Mesothelial cell of epicardium (in vitro differentiated cells): ENCODE results near the gene SLC24A3. TPM values are rescaled to one million over a fixed set of nuclear protein-coding genes. Genes with fewer than 3 reads are reported as not detected.

Experiments used
- DNase-seq, 2 experiments: peaks; one replicate each; pipeline ENCODE4 v3.0.0; 2021; ENCODE audit warnings: low spot score in 2 of 2; ENCODE audit not compliant: unreplicated experiment in 2 of 2
- H3K27ac Mint-ChIP-seq: 2 replicates; pipeline ENCODE4 v1.8.0; 2021; ENCODE audit warnings: mixed read lengths
- H3K27me3 Mint-ChIP-seq: 2 replicates; pipeline ENCODE4 v1.8.0; 2021; ENCODE audit warnings: low read depth, mixed read lengths
- H3K36me3 Mint-ChIP-seq: 2 replicates; pipeline ENCODE4 v1.8.0; 2021; ENCODE audit warnings: mixed read lengths
- H3K4me1 Mint-ChIP-seq: 2 replicates; pipeline ENCODE4 v1.8.0; 2021; ENCODE audit warnings: mixed read lengths
- H3K4me3 Mint-ChIP-seq: 2 replicates; pipeline ENCODE4 v1.8.0; 2021; ENCODE audit warnings: mild to moderate bottlenecking, moderate library complexity, mixed read lengths
- H3K9me3 Mint-ChIP-seq: 2 replicates; pipeline ENCODE4 v1.8.0; 2021; ENCODE audit warnings: mixed read lengths
- CTCF ChIP-seq: fragments of 200-600 bp; sonication (generic); IDR thresholded peaks from one replicate; pipeline ENCODE4 v1.5.0; 2021; ENCODE audit warnings: antibody characterized with exemption; ENCODE audit not compliant: unreplicated experiment
- total RNA-seq: library from RNA; stranded (reverse); gene quantifications from 3 replicates; pipeline ENCODE4 v1.2.1, GENCODE V29; 2021

Gene SLC24A3
- total RNA-seq, 1 donor from 2014 or later, result 3.2 TPM

- Mint-ChIP-seq H3K36me3 (no peaks in the 10 kb centered on the region), H3K4me3 (no peak overlapping the region), H3K27ac (no peak overlapping the region), H3K4me1 (peaks cover 10% of the 10 kb centered on the region), H3K27me3 (peaks cover 12% of the 10 kb centered on the region), H3K9me3 (no peaks in the 10 kb centered on the region)
- DNase-seq, result no peak
- no peak for TF ChIP-seq CTCF
Measured at GRCh38 chr20:19244291-19244690, 31.8 kb downstream of the SLC24A3 start.

- DNase-seq, result no peak
- no peak overlapping the region for H3K27ac Mint-ChIP-seq
- no peaks in the 10 kb centered on the region for H3K36me3 Mint-ChIP-seq
- no peak for TF ChIP-seq CTCF
- H3K4me1 Mint-ChIP-seq, result peaks cover 11% of the 10 kb centered on the region
- H3K27me3 Mint-ChIP-seq, result peaks cover 2% of the 10 kb centered on the region
- no peaks in the 10 kb centered on the region for H3K9me3 Mint-ChIP-seq
- H3K4me3 Mint-ChIP-seq, result no peak overlapping the region
Measured at GRCh38 chr20:19249106-19249879, 36.9 kb downstream of the SLC24A3 start.

- no peaks in the 10 kb centered on the region for H3K36me3 Mint-ChIP-seq
- no peak for DNase-seq
- no peaks in the 10 kb centered on the region for H3K9me3 Mint-ChIP-seq
- H3K27me3 Mint-ChIP-seq, result peaks cover 2% of the 10 kb centered on the region
- peaks cover 12% of the 10 kb centered on the region for H3K4me1 Mint-ChIP-seq
- no peak overlapping the region for H3K27ac Mint-ChIP-seq
- no peak for TF ChIP-seq CTCF
- no peak overlapping the region for H3K4me3 Mint-ChIP-seq
Measured at GRCh38 chr20:19250346-19250745, 37.9 kb downstream of the SLC24A3 start.

- no peaks in the 10 kb centered on the region for H3K9me3 Mint-ChIP-seq
- TF ChIP-seq CTCF, result no peak
- peaks cover 12% of the 10 kb centered on the region for H3K4me1 Mint-ChIP-seq
- no peak overlapping the region for H3K27ac Mint-ChIP-seq
- H3K27me3 Mint-ChIP-seq, result peaks cover 2% of the 10 kb centered on the region
- DNase-seq, result no peak
- H3K4me3 Mint-ChIP-seq, result no peak overlapping the region
- no peaks in the 10 kb centered on the region for H3K36me3 Mint-ChIP-seq
Measured at GRCh38 chr20:19251506-19251905, 39.1 kb downstream of the SLC24A3 start.

GRCh38 chr20:19251958-19252357 lies 39.5 kb downstream of the SLC24A3 start:
- peaks cover 2% of the 10 kb centered on the region for H3K27me3 Mint-ChIP-seq
- H3K9me3 Mint-ChIP-seq, result no peaks in the 10 kb centered on the region
- H3K36me3 Mint-ChIP-seq, result no peaks in the 10 kb centered on the region
- no peak overlapping the region for H3K27ac Mint-ChIP-seq
- TF ChIP-seq CTCF, result no peak
- DNase-seq, result no peak
- H3K4me3 Mint-ChIP-seq, result no peak overlapping the region
- peaks cover 12% of the 10 kb centered on the region for H3K4me1 Mint-ChIP-seq
